GM18519 (cell line): Measurements from ENCODE around the gene PTPN2.
A peak's percentile ranks its signal among the peaks of the same experiment; 100 is the strongest.

Experiments used
- ATAC-seq: cut with Tn5 transposase; IDR thresholded peaks from one replicate; pipeline ENCODE4 v1.9.1; 2021; ENCODE audit warnings: mild to moderate bottlenecking, moderate library complexity; ENCODE audit not compliant: unreplicated experiment, low FRiP score

The PTPN2 gene

DNA sequence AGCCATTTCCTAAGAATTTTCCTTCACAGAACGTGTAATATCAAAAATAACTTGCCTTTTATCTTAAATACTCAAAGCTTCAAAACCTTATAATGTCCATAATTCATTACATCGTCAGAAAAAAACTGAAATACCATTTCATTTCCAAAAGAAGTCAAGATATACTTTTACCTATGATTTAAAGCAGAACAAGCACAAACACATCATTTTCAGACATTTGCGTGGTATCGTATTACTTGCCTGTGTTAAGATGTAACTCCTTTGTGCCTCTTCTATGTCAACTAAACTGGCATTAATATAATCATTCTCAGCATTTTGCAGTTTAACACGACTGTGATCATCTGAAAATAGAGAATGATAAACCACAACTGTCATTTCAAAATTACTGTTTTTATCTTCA is 47.5 kb downstream of the PTPN2 start:
- ATAC-seq: no peak

DNA sequence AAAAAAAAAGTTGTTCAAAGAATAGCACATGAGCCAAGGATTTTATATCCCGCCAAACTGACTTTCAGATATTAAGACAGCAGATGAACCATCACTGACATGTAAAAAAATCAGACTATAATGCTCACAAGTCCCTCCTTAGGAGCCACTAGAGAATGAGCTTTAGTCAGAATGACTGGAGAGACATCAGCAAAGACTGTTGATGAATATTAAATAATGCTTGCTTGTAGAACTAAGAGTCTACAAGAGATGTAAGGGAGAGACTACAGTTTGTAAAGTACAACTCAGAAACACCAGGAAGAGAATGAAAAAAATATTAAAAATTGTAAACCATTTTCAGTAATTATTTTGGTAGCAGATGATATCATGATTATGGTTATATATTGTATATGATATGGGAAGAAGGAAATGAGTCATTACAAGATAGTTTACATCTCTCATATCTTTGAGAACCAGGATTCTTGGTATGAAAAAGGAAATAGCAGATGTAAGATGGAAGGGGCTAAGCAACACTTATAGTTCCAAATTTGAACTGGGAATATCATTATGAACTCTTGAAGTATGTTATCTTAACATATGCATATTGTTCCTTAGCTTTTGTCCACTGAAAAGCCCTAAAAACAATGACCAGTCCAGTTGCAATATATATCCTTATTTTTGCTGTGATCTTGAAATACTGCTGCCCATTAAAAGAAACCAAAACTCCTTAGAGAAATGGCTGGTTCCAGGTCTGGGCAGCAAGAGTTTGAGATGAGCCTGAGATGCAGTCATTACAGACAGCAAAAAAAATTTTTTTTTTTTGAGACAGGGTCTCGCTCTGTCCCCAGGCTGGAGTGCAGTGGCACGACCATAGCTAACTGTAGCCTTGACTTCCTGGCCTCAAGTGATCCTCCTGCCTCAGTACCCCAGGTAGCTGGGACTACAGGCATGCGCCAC is 55.7 kb downstream of the PTPN2 start:
- no peak for ATAC-seq

DNA sequence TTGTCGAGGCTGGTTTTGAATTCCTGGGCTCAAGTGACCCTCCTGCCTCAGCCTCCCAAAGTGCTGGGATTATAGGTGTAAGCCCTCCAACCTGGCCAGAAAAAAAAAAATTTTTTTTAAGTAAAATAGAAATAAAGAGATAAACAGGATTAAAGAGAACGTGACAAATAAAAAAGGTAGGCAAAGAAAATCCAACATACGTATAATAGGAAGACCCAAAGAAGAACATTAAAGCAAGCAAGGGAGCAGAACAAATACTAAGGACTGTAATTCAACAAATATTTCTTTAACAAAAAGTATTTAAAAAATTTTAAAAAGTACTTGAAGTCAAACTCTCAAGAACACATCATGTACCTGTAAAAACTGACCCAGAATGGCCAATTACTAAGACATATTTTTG is 56.4 kb downstream of the PTPN2 start:
- ATAC-seq: no peak

DNA sequence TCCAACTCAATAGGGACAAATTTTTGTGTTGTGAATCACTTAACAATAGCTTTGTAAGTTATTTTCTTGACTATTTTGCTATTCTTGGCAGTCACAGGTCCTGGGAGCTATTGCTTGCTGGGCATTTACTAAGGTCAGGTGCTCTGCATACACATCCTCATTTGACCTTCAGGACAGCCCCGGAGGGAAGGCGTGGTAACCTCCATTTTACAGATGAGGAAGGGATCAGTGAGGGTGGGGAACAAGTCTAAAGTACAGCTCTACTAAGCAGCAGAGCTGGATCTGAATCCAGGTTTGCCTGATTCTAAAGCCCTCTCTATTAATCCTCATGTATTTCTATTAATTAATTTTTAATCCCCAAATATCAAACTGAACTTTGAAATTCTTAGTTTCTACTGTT is 58.8 kb downstream of the PTPN2 start:
- ATAC-seq: no peak

DNA sequence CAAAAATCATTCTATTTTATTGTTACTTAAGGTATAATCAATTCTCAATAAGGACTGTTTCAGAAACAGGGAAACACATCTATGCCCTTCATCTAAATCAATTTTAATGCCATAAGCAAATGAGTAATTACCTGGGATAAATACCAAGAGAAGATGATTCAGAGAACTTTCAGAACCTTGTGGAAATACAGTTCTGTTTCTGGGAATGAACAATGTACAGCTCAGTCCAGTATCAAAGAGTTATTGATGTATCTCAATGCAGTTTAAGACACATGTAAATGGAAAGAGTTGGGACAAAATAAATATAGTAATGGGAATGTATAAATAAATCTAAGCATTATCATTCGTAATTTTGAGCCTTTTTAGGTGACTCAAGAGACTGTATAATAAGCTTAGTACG is 60.1 kb downstream of the PTPN2 start:
- no peak for ATAC-seq

DNA sequence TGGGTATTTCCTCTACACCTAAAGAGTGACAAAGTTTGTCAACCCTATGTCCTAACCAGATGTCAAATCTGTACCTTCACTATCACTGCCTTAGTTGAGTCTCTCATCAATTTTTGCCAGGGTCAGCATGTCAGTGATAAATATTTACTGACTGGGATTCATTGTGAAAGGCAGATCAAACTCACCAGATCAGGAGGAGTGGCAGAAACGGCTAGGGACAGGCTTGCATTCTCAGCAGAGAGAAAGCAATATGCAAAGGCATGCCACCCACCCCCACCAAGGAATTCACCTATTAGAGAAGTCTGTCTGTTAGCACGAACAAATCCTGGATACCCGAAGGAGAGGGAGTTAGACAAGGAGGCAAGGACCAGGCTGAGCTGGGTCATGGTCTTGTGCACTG is 62.6 kb downstream of the PTPN2 start:
- ATAC-seq: no peak

DNA sequence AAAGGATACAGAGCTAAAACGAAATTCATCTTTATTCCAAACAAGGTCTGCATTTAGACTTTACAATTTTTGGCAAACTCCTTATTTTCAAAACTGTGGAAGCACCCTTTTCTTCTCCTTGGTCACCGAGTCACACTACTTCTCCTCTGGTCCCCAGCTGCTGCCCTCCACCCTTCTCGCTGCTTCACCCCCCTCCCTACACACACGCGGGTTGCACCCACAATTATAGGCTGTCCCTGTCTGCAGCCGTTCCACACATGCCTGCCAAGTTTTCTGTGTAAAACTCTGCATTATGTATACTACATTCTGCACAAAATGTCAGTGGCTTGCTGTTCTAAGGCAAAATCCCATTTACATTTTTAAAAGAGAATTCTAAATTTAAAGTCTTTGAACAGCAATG is 63.5 kb downstream of the PTPN2 start:
- no peak for ATAC-seq

DNA sequence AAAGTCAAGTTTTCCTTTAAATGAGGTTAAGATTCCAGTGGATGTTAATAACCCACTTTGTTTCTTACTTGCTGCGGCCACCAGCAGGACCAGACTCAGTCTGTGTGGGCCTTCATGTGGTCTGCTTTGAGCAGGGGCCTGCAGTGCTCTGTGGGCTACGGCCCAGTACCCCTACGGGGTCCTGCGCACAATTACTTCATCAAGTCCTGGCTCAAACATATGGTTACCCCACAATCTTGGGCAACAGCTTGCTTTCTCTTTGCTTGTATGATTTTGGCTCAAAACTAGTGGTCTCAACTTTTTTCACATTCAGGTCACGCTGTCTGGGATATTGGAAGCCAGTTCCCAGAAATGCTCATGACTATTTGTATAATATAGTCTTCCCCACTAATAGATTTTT is 64.2 kb downstream of the PTPN2 start:
- ATAC-seq: no peak

DNA sequence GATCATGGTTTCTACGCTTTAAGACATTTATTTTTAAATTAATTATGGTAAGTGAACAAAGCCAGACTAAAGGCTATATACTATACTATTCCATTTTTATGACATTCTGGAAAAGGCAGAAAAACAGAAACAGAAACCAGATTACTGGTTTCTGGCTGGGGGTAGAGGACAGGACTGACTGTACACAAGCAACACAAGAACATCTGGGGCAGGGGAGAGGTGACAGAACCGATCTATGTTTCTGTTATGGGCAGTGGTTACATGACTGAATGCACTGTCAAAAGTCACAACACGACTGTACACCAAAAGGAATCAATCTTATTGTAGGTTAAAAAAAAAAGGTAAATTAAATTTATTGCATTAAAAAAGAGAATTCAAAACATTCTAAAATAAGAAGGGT is 64.7 kb downstream of the PTPN2 start:
- ATAC-seq: no peak

DNA sequence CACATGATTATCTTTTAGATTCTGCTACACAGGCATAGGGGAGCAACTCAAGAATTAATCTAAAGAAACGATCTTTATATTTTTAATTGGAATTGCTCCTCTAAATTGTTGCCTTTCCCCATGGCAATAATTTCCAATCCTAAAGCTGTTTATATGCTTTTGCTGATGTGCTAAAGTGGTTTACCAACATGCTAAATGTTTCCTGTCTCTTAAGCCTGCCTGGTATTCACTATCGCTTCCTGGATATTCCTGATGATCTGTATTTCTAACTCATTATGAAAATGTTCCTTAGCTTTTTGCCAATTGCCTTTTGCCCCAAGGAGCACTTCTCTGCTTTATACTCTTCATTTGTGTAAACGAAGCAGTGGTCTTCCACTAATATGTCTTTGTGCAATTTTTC is 65.8 kb downstream of the PTPN2 start:
- ATAC-seq: no peak

DNA sequence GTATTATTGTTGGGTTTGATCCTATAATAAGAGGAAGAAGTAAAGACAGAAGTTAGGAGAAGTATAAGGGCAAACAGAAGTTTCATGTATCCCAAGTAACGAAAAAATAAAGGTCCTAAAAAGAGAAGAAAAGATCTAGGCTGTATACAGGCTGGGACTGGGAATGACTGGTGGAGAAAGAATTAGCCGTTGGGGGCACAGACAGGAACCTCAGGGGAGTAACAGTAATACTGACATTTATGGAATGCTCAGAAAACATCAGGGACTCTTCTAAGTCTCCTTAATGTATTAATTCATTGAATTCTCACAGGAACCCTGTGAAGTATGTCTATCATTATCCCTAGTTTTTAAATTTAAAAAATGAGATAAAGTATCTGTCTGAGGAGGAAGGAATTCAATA is 67.6 kb downstream of the PTPN2 start:
- ATAC-seq: no peak

DNA sequence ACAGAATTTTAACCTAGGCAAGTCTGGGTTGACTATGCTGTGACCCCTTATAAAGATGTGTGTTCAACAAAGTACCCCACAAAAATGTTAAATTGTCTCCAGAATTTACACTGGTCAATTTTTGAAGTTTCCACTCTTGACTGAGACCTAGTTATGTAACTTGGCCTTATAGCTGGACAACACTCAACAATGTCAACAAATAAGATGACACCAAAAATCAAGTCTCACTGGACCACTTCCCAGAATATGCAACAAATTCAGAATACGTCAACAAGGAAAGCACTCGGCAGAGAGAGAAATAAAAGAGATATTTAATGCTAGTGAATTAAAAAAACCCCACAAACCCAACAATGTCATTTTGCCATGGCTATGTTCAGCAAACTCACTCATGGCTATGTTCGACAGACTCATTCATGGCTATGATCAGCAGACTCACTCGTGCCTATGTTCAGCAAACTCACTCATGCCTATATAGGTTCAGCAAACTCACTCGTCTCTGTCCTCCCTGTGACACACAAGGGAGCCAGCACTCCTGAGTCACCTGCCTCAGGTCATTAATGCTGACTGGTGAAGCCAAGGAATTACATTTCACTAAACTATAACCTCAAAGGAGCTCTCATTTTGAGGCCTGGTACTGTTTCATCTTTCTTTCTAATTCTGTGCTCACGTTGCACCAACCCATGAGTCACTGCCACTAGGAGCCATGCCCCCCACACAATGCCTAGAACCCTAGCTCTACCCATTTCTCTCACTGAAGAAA is 72.7 kb downstream of the PTPN2 start:
- no peak for ATAC-seq

DNA sequence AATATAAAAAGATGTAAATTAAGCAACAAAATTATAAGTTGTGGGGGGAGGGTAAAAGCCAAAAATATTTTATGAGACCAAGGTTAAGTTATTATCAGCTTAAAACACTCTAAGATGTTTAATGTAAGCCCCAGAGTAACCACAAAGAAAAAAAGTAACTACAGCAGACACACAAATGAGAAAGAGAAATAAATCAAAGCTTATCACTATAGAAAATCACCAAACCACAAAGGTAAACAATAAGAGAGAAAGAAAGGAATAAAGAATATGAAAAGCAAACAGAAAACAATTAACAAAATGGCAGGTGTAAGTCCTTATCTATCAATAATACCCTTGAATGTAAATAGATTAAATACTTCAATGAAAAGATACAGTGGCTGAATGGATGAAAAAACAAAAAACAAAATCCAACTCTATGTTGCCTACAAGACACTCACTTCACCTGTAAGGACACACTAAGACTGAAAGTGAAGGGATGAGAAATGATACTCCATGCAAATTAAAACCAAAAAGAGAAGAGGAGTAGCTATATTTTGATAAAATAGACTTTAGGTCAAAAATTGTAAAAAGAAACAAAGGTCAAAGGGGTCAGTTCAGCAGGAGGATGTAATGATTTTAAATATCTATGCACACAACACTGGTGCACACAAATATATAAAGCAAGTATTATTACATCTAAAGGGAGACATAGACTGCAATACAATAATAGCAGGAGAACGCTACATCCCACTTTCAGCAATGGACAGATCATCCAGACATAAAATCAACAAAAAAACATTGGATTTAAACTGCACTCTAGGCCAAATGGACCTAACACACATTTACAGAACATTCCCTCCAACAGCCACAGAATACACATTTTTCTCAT is 80.7 kb downstream of the PTPN2 start:
- peak; percentile 46 for ATAC-seq

DNA sequence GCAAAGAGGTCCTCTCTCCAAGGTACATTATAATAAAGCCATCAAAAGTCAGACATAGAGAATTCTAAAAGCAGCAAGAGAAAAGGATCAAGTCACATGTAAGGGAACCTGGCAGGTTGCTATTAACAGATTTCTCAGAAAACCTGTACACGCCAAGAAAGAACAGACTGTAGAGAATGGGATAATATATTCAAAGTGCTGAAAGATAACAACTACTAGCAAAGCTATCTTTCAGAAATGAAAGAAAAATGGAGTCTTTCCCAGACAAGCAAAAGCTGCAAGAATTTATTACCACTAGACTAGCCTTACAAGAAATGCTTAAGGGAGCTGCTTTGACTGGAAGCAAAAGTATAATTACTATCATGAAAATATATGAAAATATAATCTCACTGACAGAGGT is 81.5 kb downstream of the PTPN2 start:
- no peak for ATAC-seq

DNA sequence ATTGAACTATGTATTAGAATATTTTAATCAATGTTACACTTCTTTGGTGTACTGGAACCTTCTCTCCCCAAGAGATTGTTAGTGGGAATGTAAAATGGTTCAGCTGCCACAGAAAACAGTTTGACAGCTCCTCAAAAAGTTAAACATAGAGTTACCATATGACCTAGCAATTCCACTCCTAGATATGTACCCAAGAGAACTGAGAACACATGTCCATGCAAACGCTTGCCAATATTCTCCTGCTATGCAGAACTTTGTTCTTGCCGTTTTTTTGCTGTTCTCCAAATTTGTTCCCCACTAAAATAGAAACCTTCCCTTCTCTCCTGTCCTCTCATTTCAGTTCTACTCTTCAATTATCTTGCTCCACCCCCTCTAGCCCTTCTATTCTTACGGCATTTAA is 87.6 kb downstream of the PTPN2 start:
- no peak for ATAC-seq

DNA sequence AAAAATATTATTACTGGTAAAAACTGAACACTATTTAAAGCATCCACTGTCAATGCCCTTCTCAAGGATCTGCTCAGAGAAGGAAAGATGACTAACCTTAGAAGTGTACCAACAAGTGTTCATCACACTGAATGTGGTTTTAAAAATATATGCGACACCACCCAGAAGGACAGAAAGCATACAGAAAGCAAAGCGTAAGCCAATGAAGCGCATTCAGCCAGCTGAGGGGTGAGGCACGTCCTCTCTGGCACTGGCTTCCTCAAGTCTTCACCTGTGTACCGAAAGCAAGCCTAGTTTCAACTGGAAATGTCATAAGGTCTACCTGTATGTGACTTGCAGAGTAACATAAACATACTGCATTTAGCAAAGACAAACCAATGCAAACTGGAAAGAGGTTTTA is 92.4 kb downstream of the PTPN2 start:
- ATAC-seq: no peak

DNA sequence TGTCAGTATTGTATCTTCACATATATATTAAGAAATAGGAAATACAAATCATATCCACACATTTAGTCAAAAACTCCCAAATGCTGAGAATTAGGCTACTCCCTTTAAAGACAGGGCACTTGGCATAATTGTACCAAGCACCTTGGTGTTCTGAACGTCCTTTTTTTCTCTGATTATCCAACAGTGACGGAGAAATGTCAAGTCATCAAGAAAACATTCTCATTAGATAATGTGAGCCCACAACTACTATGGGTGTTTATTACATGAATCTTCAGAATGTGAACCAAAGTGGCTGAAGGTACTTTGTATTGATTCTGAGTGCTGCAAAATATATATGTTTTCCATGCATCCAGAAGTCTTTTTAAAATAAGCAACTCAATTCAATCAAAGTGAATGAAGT is 97.4 kb downstream of the PTPN2 start:
- ATAC-seq: no peak

DNA sequence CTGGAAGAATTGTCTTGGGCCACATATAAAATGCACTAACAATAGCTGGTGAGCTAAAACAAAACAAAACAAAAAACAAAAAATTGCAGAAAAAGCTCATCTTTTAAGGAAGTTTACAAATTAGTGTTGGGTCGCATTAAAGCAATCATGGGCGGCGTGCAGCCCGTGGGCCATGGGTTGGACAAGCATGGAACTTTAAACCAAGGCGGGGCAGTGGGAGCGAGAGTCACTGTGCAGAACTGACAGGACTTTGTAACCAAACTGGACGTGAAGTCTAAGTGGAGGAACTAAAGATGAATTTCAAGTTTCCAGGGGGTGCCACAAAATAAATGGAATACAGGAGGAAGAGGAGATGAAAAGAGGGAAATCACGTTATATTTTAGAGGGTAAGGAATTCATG is 100.5 kb downstream of the PTPN2 start:
- no peak for ATAC-seq

DNA sequence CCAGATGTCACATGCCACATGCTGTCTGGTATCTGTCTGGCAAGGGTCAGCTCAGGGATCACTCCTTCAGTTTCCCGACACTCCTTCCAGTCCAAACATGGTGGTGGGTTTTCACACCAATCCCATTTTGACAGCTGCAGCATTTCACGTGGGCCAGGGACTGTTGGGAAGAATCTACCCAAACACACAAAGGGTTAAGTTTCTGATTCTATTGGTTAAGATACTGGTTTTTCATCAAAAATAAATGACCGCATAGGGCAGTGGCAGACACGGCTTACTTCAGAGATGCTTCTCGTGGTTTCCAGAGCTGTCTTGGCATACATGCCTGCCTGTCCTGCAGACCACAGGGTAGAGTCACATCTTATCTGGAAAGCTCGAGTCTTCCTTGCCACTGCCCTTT is 101.5 kb downstream of the PTPN2 start:
- no peak for ATAC-seq

DNA sequence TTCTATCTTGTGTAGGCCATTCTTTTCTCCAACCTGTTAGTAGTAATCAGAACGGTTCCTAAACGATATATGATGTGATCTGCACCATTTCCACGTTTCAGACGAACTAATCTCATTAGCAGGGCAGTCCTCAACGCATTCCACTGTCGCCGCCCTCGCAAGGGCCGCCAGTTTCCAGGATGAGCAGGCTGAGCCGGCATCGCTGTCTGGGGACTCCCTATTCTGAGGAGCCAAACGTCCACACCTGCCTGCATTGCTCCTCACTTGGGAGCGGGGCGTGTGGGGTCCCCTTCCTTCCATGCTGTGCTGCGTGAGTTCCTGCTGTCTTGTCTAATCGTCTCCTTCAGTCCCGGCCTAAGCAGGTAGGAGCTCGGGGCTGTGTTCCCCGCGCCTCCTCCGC is 104.6 kb downstream of the PTPN2 start:
- ATAC-seq: no peak

DNA sequence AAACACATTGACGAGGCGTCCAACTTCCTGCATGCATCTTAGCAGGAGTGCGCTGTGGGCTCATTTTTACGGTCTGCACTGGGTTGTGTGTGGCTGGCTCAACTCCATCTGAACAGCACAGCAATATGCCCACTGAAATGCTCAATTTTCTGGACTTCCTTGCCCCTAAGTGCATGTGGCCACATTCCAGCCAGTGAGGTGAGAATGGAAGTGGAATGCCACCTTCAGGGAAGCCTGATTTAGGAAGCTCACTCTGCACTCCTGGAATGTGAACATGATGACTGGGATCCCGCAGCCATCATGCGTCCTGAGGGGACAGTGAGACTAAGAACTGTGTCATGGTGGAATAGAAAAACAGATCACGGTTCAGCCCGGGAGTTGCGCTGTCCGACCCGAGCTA is 105.0 kb downstream of the PTPN2 start:
- no peak for ATAC-seq
